CMK (cell line): ENCODE measurements around the gene CIRBP.

Experiments used
- DNase-seq: peaks from one replicate; pipeline ENCODE4 v3.0.0-alpha.2; 2010; ENCODE audit warnings: low read depth

The CIRBP gene

DNA sequence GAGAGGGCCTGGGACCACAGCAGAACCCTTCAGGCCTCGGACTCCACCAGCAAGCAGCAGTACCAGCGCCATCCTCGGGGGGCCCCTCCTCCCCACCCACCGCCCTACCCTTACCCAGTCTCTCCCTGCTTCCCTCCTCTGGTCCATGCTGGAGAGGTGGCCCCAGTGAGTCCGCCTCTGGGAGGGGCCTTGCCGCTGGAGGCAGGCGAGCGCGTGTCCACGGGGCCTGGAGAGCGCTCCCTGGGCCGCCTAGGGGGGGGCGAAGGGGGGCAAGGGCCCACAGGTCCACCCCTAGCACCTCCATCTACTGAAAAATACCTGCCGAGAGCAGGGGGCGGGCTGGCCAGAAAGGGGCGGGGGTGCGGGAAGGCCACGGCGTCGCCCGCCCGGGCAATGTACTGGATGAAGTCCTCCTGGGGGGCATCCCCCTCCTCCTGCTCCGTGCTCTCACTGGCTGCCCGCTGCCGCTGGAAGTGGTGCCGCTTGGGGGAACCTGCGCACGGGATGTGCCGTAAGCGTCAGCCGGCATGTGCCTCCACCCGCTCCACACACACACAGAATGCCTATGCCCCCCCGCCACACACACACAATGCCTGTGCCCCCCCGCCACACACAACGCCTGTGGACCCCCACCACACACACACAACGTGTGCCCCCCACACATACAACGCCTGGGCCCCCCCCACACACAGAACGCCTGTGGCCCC is 38.2 kb upstream of the CIRBP start:
- no peak for DNase-seq

DNA sequence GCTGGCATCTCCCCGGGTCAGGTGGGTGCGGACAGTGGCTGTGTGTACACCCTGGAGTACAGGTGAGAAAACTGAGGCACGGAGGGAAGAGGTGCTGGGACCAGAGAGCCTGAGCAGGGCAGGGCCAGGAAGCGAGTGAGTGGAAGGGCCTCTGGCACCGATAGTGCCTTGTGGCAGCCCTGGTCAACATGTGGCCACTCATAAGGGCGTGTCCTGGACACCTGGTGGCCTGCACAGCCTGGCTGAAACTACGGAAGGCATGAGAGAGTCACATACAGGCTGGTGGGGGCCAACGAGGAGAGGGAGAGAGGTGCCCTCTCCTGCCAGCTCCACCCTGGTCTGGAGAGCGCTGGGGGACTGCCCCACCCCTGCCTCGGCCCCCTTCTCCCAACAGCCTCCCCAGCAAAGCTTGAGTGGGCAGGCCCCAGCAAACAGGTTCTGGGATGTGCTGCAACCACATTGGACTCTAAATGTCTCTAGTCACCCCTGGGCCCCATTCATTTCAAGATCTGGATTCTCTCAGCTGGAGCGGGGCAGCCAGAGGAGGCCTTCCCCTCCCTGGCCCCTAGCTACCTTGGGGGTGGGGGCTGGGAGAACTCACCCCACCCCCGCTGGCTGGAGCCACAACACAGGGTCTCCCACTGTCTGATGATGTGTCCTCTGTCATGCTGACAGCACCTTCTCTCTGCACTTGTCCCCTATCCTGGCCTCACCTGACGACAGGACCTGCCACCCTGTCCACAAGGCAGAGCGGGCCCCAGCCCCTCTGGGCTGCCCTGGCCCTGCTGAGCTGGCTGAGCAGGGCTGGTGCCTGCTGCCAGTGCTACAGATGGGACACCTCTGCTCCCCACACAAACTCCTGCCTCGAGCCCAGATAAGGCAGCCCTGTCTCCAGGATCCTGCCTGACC is 37.1 kb upstream of the CIRBP start:
- no peak for DNase-seq

DNA sequence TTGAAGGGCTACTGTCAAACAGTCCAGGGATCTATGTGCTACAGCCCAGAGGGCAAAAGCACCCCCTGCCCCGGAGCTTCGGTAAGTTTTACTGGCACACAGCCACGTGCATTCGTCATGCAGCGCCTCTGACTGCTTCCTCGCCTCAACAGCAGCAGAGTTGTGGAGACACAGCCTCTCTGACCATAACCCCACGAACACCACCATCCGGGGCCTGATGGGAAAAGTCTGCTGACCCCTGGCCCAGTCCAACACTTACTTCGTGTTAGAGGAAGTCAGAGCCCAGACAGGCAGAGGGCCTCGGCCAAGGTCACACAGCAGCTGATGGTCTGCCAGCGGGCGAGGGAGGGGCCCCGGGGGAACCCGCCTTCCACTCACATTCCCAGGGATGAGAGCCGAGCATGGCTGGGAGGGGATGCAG is 36.5 kb upstream of the CIRBP start:
- DNase-seq: no peak

DNA sequence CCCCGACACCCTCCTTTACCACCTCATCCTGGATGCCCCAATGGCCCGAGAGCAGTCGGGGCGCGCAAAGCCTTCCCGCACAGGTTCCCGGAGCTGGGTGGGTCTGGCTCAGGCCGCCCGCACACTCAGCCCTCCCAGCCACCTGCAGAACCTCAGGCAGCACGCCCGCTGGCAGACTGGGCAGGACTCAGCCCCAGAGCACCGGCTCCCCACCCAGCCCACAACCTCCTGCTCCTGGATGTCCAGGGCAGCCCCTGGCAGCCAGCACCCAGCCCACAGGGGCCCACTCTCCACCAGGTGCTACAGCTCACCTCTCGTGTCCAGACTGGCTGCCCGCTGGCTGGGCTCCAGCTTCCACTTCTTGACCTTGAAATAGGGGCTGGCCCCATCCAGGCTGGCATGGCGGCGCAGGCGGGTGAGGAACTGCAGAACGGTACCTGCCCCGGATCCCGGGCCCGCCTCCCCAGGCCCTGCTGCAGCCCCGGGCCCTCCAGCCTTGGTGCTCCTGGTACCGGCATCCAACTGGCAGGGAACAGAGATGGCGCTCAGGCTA is 35.9 kb upstream of the CIRBP start:
- no peak for DNase-seq

DNA sequence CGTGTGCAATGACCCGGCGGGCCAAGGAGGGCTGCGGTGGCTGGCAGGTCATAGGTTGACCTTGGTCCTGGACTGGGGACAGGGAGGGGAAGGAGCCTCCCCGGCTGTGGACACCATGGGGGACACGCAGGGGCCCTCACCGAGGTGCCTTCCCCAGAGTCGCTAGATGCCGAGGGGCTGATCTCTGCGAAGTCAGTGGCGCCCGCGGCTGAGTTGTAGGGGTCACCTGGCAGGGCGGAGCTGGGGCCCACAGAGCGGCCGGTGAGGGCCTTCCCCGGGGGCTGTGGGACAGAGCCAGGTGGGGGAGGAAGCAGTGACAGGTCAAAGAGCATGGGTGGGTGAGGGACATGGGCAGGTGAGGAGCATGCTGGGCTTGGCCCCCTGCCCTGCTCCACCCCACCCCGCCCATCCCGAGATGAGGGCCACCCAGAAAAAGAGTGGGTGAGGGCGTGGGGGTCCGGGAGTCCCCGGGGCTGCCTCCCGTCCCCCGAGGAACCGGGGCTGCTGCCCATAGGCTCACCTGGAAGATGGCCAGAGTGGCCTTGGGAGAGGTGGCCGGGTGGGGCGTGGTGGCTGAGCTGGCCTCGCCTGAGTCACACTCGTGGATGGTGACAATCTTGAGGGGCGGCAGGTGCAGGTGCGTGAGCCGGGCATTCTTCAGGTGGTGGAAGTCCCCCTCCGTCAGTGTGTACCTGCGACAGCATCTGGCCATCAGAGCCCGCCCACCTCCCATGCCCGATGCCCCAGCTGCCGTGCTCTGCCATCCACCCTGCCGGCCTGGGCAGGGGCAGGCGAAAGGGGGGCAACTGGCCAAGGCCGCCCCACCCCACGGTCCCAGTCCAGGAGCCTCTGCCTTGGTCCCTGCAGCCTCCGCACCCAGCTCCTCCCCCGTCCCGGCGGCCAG is 34.8 kb upstream of the CIRBP start:
- no peak for DNase-seq

DNA sequence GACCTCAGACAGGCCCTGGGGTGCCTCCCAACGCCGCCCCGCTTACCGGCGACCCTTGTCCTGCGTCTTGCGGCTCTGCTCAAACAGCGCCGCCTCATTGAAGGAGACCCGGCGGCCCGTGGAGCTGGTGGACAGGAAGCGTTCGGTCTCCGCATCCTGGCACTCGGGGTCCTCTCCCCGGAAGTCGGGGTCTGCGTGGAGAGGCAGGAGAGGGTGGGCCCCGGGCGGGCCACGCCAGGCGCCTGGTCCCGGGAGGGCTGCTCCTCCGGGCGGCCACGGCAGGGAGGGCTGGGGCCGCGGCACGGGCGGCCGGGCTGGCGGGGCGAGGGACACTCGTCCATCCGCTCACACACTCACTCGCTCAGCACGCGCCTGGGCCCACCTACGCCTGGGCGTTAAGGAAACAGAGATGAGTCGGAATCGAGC is 34.2 kb upstream of the CIRBP start:
- no peak for DNase-seq

DNA sequence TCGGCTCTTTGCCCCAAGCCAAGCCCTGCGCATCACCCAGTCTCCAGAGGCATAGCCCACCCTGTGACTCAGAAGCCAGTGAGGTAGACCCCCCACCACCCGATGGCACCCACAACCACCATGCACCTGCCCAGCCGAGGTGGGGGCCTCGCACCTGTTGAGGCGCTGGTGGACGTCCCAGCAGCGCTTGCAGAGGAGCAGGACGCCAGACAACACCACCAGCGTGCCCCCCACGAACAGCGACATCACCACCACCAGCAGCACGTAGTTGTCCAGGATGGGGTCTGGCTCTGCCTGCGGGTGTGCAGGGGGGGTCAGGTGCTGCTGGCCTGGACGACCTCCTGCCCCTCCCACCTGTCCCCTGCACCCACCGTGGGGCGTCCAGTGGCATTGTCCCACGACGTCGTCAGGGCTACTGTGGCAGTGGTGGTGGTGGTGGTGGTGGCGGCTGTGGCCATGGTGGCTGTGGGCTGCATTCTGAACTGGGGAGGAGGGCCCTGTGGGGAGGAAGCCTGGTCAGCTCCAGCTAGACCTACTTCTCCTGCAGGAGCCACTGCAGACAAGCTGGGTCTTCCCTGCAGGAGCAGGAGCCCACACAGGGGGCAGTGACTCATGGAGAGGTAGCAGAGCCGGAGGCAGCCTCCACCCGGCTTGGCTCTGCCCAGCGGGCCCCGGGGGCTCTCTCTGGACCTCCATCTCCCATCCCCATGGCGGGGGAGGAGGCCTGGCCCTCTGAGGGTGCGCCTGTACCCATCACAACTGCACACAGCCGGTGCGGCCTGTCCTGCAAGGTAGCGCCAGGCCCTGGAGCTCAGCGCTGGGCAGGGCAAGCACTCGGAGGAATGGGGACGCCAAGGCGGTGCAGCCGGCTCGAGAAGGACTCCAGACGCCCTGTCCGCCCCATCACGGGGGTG is 33.2 kb upstream of the CIRBP start:
- no peak for DNase-seq

DNA sequence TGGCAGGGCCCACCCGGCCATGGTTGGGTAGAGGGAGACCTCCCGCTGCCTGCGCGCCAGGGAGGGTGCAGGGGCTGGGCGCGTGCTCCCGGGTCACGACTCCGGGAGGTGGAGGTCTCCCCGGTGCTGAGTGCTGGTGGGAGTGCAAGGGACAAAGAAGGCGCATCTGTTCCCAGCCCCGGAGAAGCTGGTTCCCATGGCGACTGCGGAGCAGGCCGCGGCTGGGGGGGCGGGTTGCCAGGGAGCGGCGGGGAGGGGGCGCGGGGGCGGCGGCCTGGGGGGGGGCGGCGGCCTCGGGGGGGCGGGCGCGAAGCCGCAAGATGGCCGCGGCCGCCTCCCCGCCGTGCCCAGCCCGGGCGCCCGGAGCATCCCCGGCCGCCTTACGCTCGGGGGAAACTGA is 32.6 kb upstream of the CIRBP start:
- DNase-seq: no peak

DNA sequence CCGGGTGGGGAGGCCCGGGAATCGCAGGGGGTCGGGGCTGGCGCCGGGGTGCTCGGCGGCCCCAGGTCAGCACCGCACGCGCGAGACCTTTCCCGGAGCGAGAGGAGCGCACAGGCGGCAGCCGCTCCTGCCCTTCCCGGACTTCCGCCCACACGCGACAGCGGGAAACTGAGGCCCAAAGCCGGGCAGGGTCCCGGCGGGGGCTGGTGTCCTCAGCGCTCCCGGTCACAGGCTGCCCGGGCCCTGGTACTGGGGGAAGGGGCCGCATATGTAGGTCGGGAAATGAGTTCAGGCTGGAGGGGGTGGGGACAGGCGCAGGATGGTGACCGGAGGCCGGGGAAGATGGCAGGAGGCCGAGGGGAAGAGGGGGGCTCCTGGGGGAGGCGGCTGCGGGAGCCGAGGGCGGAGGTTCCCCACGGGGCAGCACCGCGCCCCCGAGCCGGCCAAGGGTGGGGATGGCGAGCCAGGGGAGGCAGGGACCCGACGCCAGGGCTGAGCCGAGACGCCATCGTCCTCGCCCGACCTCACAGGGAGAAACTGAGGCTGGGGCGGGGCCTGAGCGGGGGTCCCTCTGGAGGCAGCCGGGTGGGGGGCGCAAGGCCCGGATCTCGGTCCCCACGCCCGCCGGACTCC is 32.0 kb upstream of the CIRBP start:
- DNase-seq: no peak

DNA sequence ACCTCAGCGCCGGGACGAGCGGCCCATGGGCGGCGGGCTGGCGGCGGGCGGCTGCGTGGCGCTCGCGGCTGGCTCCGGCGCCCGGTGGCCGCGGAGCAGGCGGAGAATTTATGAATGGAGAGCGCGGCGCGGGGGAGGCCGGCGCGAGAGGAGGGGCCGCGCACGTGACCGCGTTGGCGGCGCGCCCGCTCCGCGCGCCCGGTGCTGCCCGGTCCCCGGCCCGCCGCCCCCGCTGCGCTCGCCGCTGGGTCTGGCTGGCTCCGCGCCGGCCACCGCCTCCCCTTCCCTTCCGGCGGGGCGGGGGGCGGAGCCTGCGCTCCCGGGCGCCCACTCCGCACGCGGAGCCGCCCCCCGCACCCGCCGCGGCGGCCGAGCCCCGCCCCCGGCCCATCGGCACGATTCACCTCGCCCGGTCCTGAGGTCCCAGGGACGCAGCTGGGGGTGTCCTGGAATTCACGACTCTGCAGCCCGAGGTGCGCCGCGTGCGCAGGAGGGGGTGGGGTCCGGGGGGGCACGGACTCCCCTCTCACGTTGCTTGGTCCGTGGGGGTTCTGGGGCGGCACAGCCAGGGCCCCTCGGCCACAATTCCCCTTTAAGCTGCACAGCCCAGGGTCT is 31.3 kb upstream of the CIRBP start, which contains the start of gene CBARP:
Gene CBARP, minus strand, starts transcription at position 252 of the 615 bp plus-strand sequence. CDS start 1,905 bp downstream, outside the sequence.
- DNase-seq: no peak

DNA sequence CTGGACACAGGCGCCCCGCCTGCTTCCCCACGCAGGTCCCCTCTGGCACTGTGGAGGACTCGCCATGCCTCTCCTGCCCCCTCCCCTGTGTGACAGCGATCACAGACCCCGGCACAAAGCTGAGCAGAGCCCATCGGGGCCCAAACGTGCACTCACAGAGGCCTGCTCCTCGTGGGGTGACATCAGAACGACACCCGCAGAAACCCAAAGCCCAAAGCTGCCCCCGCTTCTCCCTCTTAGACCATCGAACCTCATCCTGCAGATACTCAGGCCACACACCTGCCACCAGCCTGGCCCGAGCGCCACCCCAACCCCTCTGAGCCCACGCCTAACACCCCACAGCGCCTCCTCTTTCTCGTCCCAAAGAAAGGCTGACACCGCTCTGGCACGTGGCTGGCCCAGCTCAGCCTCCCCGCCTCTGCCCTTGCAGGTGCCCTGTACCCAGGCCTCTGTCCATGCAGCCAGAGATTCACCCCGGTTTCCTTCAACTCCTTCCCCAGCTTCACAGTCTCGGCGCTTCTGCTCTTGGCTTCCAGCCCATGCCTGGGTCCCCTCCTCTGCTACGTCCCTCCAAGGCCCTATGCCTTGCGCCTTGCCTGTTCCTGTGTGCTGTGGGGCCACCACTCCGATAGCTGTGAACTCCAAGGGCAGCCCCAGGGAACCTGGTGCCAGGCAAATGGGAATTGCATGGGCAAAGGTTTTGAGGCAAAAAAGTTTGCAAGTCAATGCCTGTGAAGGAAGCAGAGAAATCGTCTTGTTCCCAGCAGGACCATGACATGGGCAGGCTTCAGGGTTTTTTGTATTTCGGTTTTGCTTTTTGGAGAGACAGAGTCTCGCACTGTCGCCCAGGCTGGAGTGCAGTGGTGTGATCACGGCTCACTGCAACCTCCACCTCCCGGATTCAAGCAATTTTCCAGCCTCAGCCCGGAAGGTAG is 30.5 kb upstream of the CIRBP start:
- no peak for DNase-seq

DNA sequence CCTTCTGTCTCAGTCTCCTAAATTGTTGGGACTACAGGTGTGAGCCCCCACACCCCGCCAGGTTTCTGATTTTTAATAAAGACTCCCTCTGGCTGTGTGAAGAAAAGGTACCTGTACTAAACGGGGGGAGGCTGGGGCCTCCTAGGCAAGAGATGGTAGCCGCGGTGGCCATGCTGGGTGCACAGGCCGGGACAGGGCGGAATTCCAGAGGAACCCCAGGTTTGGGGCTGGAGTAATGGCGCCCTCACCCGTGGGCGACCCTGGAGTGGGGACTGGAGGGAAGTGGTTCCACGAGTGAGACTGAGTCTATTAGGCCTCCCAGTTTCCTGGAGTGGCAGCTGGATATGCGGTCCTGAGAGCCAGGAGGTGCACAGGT is 29.7 kb upstream of the CIRBP start:
- DNase-seq: no peak

DNA sequence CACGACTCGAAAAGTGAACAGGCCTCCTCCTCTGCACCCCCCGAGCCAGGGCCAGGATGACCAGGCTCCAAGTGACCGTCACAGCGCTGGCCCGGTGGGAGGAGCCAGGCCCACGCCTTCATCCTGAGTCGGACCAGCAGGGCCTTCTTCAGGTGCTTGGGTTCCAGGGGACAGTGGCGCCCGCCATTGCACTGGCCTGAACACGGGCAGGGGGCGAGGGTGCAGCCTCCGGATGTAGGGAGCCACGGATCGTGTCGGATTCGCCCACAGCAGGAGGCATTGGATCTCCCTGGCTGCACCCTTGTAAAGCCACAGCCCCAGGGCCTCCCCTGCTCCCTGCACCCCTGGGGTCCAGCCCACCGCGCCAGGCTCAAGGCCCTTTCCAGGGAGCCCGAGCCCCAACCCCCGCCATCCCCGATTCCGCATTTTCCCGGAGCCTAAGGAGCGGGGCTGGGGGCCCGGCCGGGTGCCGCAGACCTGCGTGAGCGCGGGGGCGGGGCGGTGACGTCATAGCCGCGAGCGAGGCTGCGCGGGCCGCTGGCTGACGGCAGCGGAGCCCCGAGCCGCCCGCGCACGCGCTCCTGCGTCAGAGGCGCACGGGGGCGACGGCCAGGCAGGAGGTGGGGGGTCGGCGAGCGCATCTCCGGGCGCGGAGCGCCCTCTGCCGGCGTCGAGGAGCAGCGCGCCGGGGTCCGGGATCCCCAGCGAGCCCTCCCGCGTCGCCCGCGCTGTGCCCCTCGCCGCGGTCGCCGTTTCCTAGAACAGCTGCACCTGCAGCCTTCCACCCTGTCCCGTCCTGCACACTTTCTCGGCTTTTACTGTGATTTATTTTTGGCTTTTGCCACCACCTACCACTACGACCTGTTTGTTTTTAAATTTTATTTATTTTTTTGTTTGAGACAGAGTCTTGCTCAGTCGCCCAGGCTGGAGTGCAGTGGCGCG is 29.1 kb upstream of the CIRBP start:
- DNase-seq: no peak

DNA sequence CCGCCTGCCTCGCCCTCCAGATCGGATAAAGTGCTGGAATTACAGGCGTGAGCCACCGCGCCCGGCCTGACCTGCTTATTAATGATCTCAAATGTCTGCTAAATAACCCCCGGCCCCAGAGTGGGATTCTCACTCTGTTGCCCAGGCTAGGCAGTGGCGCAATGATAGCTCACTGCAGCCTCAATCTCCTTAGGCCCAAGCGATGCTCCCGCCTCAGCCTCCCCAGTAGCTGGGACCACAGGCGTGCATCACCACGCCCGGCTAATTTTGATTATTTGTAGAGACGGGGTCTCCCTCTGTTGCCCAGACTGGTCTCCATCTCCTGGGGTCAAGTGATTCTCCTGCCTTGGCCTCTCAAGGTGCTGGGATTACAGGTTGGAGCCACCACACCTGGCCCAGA is 28.2 kb upstream of the CIRBP start:
- no peak for DNase-seq

DNA sequence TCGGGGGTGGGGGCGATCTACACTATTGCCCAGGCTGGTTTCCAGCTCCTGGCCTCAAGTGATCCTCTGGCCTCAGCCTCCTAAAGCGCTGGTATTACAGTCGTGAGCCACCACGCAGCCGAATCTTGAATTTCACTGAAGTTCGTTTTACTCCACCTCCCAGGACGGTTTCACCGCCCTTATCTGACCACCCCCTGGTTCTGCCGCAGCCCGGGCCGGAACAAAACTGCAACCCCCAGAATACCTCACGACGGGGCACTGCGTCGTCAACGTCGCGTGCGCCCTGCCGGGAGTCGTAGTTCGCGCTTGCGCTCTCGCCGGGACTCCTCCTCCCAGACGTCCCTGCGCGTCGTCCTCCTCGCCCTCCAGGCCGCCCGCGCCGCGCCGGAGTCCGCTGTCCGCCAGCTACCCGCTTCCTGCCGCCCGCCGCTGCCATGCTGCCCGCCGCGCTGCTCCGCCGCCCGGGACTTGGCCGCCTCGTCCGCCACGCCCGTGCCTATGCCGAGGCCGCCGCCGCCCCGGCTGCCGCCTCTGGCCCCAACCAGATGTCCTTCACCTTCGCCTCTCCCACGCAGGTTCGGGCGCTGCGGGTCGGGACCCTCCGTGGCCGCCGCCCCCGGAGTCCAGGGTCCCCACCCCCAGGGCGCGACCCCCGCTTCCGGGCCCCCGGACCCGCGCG is 27.6 kb upstream of the CIRBP start, which contains the start of gene ATP5F1D:
Gene ATP5F1D, plus strand, starts transcription at position 335 of the 679 bp plus-strand sequence. Its CDS starts 100 bp downstream, at position 435.
- DNase-seq: no peak

DNA sequence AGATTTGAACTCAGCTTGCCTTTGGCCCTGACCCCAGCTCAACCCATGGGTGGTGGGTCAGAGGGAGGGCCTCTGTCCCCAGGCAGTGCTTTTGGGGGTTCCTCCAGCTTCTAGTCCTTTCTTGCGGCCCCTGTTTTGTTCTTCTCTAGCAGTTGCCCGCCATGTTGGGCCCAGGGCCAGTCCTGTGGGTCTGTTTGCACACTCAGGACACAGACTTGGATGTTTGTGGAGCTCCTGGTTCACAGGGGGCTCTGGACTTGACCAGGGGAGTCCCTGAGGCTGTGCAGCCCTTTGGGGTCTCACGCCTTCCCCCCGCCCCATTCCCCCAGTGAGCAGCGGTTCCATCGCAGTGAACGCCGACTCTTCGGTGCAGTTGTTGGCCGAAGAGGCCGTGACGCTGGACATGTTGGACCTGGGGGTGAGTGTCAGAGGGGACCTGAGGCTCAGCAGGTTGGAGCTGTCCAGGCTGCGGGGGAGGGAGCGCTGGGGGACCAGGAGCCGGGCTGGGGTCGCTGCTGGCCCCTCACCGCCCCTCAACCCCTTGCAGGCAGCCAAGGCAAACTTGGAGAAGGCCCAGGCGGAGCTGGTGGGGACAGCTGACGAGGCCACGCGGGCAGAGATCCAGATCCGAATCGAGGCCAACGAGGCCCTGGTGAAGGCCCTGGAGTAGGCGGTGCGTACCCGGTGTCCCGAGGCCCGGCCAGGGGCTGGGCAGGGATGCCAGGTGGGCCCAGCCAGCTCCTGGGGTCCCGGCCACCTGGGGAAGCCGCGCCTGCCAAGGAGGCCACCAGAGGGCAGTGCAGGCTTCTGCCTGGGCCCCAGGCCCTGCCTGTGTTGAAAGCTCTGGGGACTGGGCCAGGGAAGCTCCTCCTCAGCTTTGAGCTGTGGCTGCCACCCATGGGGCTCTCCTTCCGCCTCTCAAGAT is 25.1 kb upstream of the CIRBP start:
- DNase-seq: no peak
